NK-92 (cell line): ENCODE data around the gene SPAG4.

Experiments
- DNase-seq: peaks from one replicate; lab custom pipeline; 2025; ENCODE audit not compliant: unreplicated experiment; lab: John Stamatoyannopoulos, UW

SPAG4 gene

DNA sequence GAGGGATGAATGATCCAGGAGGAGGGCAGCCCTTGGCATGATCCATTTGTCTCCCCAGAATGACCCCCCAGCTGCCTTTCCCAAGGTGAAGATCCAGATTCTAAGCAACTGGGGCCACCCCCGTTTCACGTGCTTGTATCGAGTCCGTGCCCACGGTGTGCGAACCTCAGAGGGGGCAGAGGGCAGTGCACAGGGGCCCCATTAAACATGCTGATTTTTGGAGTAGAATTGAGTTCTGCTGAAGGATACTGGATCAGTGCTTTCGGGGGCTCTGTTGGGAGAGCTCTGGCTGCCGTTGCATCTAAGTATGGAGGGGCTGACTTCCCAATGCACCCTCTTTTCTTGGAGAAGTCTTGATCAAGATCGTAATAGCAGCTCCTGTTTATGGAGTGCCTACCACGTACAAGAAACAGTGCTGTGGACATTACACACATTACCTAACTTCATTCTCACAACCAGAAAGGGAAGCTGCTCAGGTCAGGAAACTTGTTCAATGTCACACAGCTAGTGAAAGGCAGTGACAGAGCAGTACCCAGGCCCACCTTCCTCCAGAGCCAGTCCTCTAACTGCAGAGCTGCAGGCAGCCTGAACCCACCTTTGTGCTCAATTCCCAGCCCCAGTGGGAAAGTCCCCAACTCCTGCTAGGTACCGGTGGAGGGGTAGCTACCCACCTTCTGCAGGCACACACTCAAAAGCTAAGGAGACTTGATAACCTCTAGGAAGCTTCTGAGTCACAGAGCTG lies 5.4 kb downstream of the SPAG4 start:
- DNase-seq: no peak

DNA sequence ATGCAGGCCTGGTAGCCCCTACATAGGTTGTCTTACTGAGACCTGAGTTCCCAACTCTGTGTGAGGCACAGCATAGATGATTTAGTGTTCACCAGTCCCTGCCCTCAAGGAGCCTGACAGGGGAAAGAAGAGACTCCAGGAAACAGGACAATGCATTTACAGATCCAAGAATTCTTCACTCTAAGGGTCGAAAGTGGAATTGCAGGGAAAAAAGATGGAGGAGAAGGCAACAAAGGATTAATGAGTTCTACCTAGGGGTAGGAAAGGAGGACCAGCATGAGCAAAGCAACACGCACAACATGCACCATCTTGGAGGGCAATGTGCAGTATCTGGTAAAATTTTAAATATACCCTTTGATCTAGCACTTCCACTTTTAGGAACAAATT lies 5.9 kb downstream of the SPAG4 start:
- DNase-seq: no peak

DNA sequence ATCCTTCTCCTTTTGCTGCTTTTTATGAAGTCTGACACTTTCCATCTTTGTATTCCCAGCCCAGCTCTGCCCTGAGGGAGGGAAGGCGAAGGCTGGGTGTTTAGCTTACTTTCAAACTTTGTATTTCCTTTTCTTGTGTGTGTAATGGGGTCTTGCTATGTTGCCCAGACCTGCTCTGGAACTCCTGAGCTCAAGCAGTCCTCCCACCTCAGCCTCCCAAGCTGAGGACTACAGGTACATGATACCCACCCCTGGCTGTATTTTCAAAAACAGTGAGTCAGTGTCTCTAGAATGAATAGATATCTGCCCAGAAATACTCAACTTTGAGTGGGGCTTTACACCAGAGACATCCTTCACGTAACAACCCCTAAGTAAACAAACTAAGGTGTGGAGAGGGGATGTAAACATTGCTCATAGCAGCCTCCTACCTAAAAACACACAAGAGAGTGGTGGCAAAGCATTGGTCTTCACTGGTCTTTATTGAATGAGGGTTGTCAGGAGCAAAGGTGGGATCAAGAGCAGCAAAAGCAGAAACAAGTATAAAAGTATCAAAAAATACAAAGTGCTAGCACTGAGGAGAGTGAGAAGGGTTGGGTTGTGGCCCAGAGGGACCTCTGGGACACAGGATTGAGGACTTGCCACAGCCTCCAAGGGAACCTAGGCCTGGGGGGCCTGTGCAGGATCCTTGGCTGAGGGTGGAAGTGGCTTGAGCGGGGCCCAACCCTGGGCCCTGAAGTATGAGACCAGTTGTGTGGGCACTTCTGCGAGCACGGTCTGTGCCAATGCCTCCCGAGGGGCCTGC lies 10.2 kb downstream of the SPAG4 start:
- no peak for DNase-seq

DNA sequence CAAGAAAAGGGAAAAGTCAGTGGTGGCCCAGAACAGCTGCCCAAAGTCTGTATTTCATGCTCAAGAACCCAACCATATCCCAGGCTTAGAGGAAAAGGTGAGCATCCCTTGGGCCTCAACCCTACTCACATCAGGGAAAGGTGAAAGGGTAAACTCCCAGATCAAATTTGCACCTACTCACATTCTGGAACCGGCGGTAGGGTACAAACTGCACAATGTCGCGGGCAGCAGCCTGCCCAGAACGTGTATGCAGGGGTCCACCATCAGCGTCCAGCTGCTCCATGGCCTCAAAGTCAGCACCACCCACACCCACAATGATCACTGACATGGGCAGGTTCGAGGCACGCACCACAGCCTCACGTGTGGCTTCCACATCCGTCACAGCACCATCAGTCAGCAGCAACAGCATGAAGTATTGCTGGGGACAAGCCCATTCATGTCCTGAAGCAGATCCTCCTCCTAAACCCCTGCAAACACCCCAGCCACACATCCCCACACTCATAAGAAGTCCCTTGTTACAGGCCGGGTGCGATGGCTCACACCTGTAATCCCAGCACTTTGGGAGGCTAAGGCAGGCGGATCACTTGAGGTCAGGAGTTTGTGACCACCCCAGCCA lies 10.9 kb downstream of the SPAG4 start:
- no peak for DNase-seq

DNA sequence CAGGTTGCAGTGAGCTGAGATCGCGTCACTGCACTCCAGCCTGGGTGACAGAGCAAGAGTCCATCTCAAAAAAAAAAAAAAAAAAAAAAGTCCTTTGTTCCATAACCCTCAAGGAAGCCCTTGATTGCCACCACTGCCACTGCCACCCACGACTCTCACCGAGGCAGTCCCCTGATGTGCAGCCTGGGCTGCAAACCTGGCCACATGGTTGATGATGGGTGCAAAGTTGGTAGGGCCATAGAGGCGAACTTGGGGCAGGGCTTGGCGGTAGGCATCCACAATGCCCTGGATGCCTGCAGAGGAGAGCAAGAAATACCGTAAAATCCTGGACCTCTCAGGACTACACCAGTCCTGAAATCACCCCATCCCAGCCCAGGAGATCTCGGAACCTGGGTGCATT lies 11.5 kb downstream of the SPAG4 start:
- no peak for DNase-seq

DNA sequence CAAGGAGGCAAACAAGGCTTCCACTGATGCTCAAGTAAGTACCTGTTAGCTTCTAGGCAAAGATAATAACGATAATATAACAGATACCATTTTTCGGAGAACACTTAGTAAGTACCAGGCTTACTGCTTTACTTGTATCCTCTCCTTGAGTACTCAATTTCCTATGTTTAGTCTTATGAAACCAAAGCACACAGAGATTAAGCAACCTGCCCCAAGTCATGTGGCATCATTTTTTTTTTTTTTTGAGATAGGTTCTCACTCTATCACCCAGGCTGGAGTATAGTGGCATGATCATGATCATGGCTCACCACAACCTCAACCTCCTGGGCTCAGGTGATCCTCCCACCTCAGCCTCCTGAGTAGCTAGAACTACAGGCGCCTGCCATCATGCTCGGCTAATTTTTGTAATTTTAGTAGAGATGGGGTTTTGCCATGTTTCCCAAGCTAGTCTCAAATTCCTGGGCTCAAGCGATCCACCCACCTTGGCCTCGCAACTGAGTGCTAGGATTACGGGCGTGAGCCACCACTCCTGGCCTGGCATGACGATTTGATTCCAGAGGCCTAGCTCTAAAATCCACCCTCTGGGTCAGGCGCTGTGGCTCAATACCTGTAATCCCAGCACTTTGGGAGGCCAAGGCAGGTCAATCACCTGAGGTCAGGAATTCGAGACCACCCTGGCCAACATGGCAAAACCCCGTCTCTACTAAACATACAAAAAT lies 14.0 kb downstream of the SPAG4 start:
- DNase-seq: no peak

DNA sequence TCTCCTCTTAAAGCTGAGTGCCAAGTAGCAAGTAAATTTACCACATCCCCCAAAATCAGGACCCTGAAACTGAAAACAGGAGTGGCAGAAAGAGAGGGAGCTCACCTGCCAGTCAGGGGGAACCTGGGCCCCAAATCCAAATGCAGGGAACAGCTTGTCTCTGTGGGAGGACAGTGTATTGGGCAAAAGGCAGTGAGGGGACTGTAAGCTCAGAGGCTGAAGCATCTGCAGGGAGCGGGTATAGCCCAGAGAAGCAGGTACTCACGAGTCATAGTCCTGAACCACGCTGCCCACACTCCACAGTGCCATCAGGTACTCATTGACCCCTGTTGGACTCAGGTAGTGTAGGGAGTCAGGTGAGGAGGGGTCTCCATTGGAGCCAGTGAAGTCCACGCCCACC lies 15.0 kb downstream of the SPAG4 start:
- DNase-seq: no peak

DNA sequence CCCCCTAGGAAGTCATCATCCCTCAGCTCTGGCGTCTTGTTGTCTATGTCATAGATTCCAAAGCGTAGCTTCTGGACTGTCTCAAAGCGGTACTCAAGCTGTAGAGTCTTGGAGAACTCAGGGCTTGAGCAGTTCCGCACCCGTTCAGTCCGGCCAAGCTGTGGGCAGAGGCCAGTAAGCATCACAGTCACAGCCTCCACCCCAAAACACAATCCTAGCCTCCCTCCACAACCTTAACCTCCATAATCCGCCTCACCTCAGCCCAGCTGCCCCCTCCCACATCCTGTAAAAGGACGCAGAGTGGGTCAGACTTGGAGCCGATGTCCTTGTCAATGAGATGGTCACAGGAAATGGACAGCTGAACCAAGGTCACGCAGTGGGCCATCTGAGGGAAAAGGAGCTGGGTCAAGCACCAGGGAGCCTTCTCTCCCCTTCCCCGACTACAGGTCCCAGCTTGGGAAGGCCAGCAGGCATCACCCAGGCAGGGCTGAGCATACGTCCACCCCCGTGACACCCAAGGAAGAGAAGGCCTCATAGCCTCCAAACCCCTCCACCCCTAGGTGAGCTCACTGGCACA lies 17.0 kb downstream of the SPAG4 start:
- DNase-seq: no peak

DNA sequence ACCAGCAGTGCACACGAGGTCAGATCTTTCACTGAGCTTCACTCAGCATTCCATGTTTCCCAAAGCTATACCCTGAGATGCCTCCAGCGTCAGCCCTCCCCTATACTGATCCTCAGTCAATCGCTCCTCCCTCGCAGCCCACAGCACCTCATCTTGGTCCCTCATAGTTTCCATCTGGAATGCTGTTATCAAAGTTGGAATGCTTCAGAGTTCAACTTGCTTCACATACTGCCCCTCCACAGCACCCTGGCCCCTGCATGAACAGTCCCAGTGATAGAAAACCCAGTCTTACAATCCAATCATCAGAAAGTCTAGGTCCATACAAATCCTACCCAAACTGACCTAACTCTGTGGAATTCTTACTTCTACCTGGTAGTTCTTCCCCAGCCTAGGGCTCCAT lies 20.0 kb downstream of the SPAG4 start:
- DNase-seq: no peak

DNA sequence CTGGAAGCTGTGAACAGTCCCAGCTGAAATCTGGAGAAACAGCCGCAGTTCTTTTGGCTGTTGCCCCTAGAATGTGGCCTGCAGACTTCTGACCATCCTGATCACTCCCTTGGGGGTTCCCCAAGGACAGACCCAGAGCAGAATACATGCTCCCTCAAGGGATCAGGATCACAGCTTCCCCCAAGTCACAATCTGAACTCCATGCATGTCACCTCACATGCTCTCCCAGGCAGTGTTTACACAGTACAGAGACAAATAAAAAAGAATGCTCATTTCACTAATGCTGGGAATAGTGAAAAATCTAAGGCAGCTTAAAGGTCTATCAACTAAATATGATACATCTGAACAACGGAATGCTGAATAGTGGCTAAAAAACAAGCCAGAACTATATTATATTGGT lies 20.5 kb downstream of the SPAG4 start:
- DNase-seq: no peak

DNA sequence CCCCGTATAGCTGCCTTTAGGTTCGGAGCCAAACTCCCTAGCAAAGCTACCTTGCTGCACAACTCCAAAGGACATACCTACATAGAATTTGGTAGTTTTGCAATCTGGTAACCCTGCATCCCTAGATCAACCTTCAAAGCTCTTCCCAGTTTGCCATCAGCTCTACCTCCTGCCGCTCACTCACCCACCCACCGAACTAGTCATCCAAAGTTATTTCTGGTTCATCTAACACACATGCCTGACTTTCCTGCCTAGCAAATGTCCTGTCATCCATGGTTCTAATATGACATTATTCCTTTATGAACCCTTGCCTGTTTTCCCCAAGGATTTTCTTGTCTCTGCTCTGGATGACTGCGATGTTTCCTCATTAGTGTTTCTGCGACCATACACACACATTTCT lies 21.6 kb downstream of the SPAG4 start:
- no peak for DNase-seq

DNA sequence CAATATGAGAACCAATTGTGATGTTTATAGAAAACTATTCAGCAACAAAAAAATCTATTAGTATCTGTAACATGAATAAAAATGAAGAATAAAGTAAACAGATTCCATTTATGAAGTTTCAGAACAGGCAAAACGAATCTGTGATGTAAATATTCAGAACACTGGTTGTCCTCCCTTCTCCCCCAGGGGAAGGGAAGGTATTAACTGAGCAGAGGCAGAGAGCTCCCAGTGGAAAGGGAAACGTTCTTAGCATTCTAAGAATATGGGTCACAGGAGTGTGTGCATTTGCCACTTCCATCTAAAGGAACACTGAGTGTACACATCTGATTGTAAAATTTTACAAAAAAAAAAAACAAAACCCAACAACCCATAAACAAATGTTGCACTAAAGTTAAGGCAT lies 23.1 kb downstream of the SPAG4 start:
- no peak for DNase-seq

DNA sequence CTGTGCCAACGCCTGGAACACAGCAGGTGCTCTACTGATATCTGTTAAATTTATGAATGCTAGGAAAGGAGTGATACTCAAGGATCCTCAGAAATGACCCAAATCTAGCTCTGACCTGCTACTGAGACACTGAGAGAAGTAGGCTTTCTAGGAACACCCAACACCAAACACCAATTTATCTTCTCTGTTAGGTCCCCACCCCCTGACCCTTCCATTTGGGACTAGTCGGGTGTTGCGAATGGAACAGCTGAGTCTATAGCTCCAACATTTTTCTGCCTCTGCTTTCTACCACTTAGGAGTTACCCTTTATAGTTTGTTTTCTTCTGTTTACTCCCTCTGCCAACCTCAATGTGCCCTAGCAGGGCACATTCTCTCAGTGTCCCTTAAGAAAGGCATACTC lies 25.1 kb downstream of the SPAG4 start:
- no peak for DNase-seq

DNA sequence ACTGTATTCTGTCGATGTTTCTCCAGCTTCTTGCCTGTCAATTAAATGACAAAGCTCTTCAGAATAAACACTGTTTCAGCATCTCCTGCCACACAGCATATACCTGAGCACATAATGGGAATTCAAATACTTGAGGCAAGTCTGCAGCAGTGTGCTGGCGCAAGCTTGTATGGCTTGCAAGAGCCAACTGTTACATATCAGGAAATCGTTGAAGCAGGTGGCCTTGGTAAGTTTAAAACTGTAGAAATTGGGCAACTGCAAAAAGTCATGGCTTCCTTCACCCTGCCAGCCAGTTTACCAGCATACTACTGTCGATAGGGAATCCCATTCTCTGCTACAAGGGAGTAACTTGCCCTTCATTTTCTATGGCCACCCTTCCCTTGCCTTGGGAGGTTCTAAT lies 26.1 kb downstream of the SPAG4 start:
- no peak for DNase-seq

DNA sequence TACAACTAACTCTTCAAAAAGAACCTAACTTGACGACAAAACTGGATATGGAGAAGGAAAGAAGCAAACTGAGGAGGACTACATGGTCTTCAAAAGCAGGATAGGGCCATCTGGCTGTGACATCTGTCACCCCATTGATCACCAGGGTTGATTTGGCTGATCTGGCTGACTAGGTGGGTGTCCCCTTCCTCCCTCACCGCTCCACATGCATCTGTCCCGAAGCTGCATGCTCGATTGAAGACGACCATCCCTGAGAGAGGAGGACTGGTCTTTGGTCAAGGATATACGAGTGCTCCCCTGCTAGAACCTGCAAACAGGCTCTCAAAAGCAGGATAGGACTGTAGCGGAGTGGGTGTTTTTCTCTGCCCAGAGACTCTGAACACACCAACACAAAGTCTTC lies 27.4 kb downstream of the SPAG4 start:
- DNase-seq: no peak

DNA sequence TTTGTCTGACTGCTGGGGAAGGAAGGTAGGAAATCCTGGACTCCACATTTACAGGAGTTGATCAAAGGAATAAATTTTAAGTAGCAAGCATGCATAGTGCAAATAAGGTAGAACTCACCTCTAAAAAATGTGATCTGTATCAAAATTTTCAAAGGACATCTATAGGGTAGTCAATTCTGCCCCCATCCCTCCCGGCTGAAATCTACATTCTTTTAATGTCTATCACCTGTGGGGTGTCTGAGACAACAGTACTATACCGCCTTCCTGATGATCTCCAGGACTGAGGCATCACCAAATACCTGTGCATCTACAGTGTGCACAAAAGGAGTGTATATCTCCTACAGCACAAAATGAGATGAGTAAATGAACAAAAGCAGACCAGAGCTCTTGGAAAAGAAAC lies 29.2 kb downstream of the SPAG4 start:
- no peak for DNase-seq

DNA sequence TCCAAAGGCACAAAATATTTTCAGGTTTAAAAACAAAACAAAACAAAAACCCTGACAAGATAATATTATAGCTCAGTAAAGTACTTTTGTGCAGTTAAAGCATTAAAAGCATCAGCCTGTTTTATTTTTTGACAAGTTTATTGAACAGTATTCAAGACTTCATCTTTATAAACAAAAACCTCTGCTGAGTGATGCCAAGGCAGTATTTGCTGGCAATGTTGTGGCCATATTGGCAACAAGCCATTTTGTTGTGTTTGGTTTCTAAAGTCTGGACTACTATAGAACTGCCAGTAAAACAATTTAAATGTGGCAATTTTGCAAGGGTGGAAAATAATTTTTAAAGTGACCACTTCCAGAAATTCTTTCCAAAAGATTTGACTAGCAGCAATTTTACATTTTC lies 33.2 kb downstream of the SPAG4 start:
- no peak for DNase-seq

DNA sequence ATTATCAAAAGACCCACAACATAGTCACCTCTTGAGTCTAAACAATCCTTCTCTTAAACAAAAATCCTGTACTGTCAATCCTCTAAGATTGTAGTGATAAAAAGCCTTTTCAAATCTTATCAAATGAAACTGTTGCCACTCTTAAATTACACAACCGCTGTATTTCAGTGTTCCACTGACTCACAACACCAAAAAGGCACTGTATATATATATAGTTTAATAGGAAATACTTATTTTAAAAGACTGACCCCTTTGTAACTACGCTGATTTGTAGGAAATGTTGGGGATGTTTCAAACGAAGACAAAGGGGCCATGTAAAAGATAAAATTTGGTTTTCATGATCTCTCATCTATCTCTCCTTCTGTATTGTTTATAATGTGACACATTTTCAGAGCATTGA lies 35.0 kb downstream of the SPAG4 start:
- DNase-seq: no peak

DNA sequence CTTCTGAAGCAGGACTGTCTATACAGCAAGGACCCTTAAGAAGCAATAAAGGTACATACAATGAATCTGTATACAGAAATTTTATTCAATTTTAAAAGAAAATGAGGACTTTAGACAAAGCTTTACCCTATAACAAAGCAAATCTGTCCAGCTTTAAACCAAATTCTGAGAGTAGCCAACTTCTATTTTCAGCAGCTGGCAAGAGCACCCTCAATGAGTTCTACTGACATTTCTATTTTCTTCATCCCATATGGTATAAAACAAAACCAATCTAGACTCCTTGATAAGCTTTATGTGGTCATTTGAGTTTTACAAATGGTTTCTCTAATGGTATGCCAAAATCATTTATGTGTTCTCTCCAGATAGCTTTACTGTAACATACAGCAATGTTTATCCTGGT lies 36.3 kb downstream of the SPAG4 start:
- no peak for DNase-seq

DNA sequence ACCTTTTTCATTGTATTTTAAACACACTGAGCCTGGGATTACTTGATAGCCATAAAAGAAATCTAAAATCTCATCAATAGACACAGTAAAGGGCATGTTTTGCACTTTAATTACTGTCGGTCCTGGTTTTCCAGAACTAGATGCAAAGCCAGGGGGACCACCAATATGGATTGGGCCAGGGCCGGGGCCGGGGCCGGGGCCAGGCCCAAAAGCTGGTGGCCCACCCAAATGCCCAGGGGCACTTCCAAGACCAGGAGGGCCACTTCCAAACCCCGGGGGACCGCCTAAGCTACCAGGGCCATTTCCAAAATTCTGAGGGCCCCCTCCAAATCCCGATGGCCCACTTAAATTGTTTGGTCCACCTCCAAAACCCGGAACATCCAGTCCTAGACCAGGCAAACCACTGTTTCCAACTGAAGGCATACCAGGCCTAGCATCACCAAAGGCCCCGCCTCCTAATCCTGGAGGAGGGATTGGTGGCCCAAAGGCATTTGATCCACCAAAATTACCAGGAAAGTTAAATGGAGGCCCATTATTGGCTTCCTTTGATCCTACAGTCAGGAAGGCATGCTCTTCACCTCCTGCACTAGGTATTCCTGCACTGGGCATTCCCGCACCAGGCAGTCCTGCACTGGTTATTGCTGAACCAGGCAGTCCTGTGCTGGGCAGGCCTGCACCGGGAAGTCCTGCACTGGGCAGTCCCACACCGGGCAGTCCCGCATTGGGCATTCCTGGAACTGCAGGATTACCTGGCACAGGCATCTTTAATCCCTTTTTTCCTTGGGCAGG lies 37.2 kb downstream of the SPAG4 start:
- DNase-seq: no peak

DNA sequence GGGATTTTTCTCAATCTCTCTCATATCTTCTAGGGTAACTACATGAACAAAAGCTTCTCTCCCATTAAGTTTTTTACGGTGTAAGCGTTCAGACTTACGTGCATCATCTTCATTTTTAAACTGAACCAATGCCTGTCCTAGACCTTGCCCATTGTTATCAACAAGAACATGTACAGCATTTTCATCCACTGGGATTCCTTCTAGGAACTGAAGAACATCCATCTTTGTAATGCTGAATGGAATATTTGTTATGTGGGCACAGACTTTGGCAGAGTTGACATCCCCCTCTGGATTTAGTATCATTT lies 37.8 kb downstream of the SPAG4 start:
- no peak for DNase-seq
